ENCODE data around the gene IMPA2. TPM values are rescaled to one million over a fixed set of nuclear protein-coding genes. Genes with fewer than 3 reads are reported as not detected.

IMPA2 gene
- total RNA-seq, 1 donor from 2014 or later = 24.1 TPM

DNA sequence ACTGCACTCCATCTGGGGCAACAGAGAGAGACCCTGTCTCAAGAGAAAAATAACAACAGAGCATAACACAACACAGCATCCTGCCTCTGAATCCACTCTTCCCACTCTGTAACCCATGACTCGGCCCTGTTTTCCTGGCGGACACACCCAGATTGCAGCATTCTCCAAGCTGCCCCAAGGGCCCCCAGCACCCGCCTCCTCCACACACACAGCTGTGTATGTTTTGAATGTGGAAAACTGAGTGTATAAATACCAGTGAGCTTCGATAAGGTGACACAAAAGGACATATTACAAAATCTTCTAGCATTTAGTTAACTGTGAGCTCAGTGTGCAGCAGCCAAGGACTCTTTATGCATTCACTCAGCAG is 13.0 kb downstream of the IMPA2 start:
- Mint-ChIP-seq H3K27me3 (ENCODE audit: unreplicated experiment) (peaks cover 19% of the 10 kb centered on the region), H3K36me3 (ENCODE audit: low read depth, unreplicated experiment) (no peaks in the 10 kb centered on the region), H3K9me3 (ENCODE audit: unreplicated experiment) (no peaks in the 10 kb centered on the region), H3K4me1 (ENCODE audit: unreplicated experiment) (peaks cover 51% of the 10 kb centered on the region), H3K4me3 (ENCODE audit: unreplicated experiment) (peak overlapping the region; percentile 63), H3K27ac (ENCODE audit: unreplicated experiment) (peak overlapping the region; percentile 48)
- DNase-seq (ENCODE audit: low spot score) = no peak
- TF ChIP-seq, protein P1, sequence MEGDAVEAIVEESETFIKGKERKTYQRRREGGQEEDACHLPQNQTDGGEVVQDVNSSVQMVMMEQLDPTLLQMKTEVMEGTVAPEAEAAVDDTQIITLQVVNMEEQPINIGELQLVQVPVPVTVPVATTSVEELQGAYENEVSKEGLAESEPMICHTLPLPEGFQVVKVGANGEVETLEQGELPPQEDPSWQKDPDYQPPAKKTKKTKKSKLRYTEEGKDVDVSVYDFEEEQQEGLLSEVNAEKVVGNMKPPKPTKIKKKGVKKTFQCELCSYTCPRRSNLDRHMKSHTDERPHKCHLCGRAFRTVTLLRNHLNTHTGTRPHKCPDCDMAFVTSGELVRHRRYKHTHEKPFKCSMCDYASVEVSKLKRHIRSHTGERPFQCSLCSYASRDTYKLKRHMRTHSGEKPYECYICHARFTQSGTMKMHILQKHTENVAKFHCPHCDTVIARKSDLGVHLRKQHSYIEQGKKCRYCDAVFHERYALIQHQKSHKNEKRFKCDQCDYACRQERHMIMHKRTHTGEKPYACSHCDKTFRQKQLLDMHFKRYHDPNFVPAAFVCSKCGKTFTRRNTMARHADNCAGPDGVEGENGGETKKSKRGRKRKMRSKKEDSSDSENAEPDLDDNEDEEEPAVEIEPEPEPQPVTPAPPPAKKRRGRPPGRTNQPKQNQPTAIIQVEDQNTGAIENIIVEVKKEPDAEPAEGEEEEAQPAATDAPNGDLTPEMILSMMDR (IDR thresholded peaks at IDR 0.05; ENCODE audit: unreplicated experiment) = no peak

DNA sequence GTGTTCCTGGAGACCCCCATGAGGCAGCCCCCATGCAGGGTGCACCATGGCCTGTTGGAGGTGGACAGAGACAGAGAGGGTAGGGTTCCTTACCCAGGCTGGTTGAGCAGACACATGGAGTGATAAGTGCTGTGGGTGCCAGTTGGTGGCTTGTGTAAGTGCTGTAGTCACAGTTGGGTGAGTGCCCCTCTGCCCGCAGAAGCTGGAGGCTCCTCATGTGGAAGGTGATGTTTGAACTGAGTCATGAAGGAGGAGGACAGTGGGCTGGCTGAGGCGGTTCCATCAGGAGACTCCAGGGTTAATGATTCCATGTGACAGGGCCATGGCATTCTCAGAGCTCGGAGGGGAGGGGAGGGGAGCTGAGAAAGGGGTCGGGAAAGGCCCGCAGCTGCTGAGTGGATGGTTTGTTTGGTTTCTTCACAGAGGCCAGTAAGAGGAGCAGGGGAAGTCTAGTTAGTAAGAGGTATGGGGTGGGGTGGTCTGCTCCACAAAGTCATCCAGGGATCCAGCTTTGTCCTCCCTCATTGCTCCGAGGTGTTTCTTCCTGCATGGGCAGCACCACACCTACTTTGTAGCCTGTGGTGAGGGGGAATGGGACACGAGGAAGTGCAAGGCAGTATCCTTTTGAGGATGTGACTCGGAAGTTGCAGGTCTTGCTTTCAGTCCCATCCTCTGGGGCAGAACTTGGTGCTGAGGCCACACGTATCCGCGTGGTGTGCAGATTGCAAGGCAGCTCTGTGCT is 13.6 kb downstream of the IMPA2 start:
- TF ChIP-seq, protein P1 (IDR thresholded peaks at IDR 0.05; ENCODE audit: unreplicated experiment) = no peak
- Mint-ChIP-seq H3K27ac (ENCODE audit: unreplicated experiment) (peak overlapping the region; percentile 93), H3K36me3 (ENCODE audit: low read depth, unreplicated experiment) (no peaks in the 10 kb centered on the region), H3K27me3 (ENCODE audit: unreplicated experiment) (peaks cover 19% of the 10 kb centered on the region), H3K4me3 (ENCODE audit: unreplicated experiment) (peak overlapping the region; percentile 63), H3K9me3 (ENCODE audit: unreplicated experiment) (no peaks in the 10 kb centered on the region), H3K4me1 (ENCODE audit: unreplicated experiment) (peaks cover 51% of the 10 kb centered on the region)
- DNase-seq (ENCODE audit: low spot score) = peak; percentile 30

DNA sequence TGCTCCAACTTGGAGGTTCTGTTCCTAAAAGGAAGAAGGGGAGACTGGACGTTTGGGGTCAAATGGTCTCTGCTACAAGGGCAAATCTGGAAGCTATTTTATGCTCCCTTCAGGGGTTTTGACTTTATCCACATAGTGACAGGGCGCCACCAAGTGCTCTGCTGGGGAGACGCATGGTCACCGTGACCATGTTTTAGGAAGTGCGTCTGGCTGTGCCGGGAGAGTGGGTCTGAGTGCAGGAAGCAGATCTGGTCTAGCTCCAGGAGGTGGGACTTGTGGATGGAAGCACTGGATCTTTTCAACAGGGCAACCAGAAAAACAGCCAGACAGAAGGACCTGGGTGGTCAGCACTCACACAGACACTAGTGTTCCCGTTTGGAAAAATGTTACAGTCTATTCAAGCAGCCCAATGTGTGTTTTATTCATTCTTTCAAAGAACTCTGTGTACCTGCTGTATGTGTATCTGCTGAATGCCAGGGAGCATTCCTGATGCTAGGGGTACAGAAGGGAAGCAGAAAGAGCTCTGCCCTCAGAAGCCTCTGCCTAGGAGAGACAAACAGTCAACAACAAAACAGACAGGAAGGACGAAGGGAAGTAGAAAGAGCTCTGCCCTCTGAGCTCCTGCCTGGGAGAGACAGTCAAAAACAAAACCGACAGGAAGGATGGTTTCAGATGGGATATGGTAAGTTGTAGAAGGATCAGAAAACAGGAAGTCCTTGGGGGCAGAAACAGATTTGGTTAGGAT is 14.3 kb downstream of the IMPA2 start:
- H3K36me3 Mint-ChIP-seq (ENCODE audit: low read depth, unreplicated experiment) = no peaks in the 10 kb centered on the region
- H3K27ac Mint-ChIP-seq (ENCODE audit: unreplicated experiment) = peak overlapping the region; percentile 93
- DNase-seq (ENCODE audit: low spot score) = peak; percentile 68
- H3K4me1 Mint-ChIP-seq (ENCODE audit: unreplicated experiment) = peaks cover 51% of the 10 kb centered on the region
- no peaks in the 10 kb centered on the region for H3K9me3 Mint-ChIP-seq (ENCODE audit: unreplicated experiment)
- H3K4me3 Mint-ChIP-seq (ENCODE audit: unreplicated experiment) = peak overlapping the region; percentile 63
- TF ChIP-seq, protein P1 (IDR thresholded peaks at IDR 0.05; ENCODE audit: unreplicated experiment) = no peak
- peaks cover 19% of the 10 kb centered on the region for H3K27me3 Mint-ChIP-seq (ENCODE audit: unreplicated experiment)

DNA sequence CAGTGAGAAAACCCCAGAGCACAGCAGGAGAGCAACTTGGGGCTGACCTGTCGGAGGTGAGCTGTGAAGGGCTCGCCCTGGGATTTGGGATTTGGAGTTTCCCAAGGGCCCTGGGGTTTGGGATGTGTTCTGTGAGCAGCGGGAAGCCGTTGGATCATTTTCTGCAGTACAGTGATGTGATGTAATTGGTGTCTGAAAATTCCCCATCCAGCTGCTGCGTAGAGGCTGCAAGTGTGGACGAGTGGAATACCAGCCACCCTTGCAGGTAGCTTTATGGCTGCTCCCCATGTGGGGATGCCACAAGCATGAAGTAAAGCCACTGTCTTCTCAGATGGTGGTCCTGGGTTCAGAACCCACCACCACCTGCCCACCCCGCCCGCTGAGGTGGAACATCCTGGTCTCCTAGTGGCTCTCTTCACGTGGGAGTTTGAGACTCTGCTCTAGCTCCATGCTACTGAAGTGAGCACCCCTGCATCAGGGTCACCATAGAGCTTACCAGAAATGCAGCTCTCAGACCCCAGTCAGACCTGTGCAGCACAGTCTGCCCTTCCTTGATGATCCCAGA is 15.0 kb downstream of the IMPA2 start:
- Mint-ChIP-seq H3K36me3 (ENCODE audit: low read depth, unreplicated experiment) (no peaks in the 10 kb centered on the region), H3K4me1 (ENCODE audit: unreplicated experiment) (peaks cover 50% of the 10 kb centered on the region), H3K27ac (ENCODE audit: unreplicated experiment) (peak overlapping the region; percentile 93), H3K27me3 (ENCODE audit: unreplicated experiment) (peaks cover 15% of the 10 kb centered on the region), H3K4me3 (ENCODE audit: unreplicated experiment) (peak overlapping the region; percentile 16), H3K9me3 (ENCODE audit: unreplicated experiment) (no peaks in the 10 kb centered on the region)
- DNase-seq (ENCODE audit: low spot score) = no peak
- TF ChIP-seq, protein P1 (IDR thresholded peaks at IDR 0.05; ENCODE audit: unreplicated experiment) = no peak

Data from endothelial cell (in vitro differentiated cells).